ENCODE measurements around the gene EFHC2. TPM values are rescaled to one million over a fixed set of nuclear protein-coding genes. Genes with fewer than 3 reads are reported as not detected.
A peak's percentile ranks its signal among the peaks of the same experiment; 100 is the strongest.

Gene EFHC2
- total and polyA plus RNA-seq, 2 of the 8 experiments (the other 6 are each of a cell fraction or from before 2014, with no cell fraction given): 1.8 to 3.4 TPM

DNA sequence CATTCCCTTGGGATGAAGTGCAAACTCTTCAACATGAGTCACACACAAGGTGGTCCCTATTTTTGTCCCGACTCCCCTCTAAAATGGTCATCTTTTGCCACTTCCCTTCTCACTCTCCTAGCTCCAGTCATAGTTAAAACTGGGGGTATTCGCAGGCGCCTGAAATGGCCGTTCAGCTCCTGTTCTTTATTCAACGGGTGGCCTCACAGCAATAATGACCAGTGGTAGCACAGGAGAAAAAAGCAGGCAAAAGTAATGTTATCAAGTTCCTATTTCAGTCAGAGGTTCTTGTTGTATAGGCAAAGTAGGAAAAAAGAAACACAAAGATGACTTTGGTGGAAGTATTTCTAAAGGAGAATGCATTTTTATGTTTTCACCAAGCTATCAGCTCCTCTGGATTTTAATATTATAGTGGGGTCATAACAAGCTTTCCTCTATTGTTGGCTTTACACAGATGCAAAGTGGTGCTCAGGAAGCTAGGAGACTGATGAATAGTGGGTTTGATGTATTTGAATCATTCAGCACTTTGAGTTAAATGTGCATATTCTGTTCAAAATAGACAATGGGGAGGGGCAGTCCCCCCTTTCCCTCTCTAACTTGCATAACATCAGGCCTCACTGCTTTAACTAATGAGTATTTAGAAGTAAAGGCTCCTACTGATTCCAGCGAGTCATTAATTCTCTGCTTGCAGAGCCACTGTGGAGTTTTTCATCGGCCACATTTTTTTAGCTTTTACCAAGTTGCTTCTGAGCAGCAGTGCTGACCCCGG is 199.1 kb downstream of the EFHC2 start:
- Histone ChIP-seq H3K23me2 (ENCODE audit: low read depth, low read length) (no peaks in the 10 kb centered on the region), H3K56ac (replicated peaks; ENCODE audit: insufficient read length, low read depth, low read length) (no peak overlapping the region), H3K4me3 (ENCODE audit: extremely low read depth in 1 of 4, insufficient read depth in 2 of 4, low read depth in 3 of 4, low read length in 4 of 4) (0 out of 8 replicates have a peak overlapping the region, but pooled peaks of 1 of the 4 experiments have one; percentile 21), H3K27ac (ENCODE audit: low read depth, low read length) (no peak overlapping the region), H2BK5ac (ENCODE audit: low read depth, low read length) (no peak overlapping the region), H3K4me1 (replicated peaks in 1 of 4; ENCODE audit: control insufficient read depth in 3 of 4, insufficient read depth in 4 of 4, low read length in 3 of 4) (peaks cover 0 to 5% (median 4%) of the 10 kb centered on the region in 4 experiments; a peak in 4 of 7 replicates), H3K36me3 (ENCODE audit: control insufficient read depth in 2 of 4, insufficient read depth in 4 of 4, low read length in 3 of 4) (no peaks in the 10 kb centered on the region), H3K27me3 (replicated peaks in 1 of 4; ENCODE audit: control insufficient read depth in 3 of 4, extremely low read depth in 1 of 4, insufficient read depth in 3 of 4, low read length in 3 of 4) (no peaks in the 10 kb centered on the region), H2BK20ac (ENCODE audit: low read length) (no peak overlapping the region), H2BK12ac (ENCODE audit: low read depth, low read length) (no peak overlapping the region), H3K9me3 (ENCODE audit: insufficient read depth in 2 of 2, low read depth in 1 of 2, low read length in 1 of 2) (no peaks in the 10 kb centered on the region), H2BK15ac (ENCODE audit: low read length) (no peak overlapping the region), H2BK120ac (replicated peaks; ENCODE audit: low read depth, low read length) (no peak overlapping the region), H4K20me1 (replicated peaks in 1 of 2; ENCODE audit: control insufficient read depth in 1 of 2, insufficient read depth in 2 of 2, low read length in 2 of 2) (no peaks in the 10 kb centered on the region), H2AFZ (ENCODE audit: low read length) (peak overlapping the region; percentile 81), H4K91ac (replicated peaks; ENCODE audit: insufficient read length, low read length) (no peak overlapping the region), H3K79me1 (ENCODE audit: low read depth, low read length) (no peaks in the 10 kb centered on the region), H3K18ac (ENCODE audit: extremely low read depth, low read length) (no peak overlapping the region), H3K9ac (replicated peaks in 1 of 4; ENCODE audit: extremely low read depth in 1 of 4, low read depth in 3 of 4, low read length in 3 of 4) (no peak overlapping the region), H3K4ac (replicated peaks; ENCODE audit: insufficient read length, low read depth, low read length) (no peak overlapping the region), H4K5ac (ENCODE audit: insufficient read length, low read depth, low read length) (no peak overlapping the region), H3K14ac (ENCODE audit: insufficient read length) (no peak overlapping the region), H4K8ac (ENCODE audit: extremely low read depth, insufficient read depth, low read length) (no peak overlapping the region), H3K23ac (ENCODE audit: insufficient read length) (no peak overlapping the region), H3K4me2 (ENCODE audit: insufficient read depth in 1 of 2, low read depth in 2 of 2, low read length in 2 of 2) (no peak overlapping the region; a peak in 1 of 4 replicates), H3K79me2 (ENCODE audit: control insufficient read depth in 1 of 2, insufficient read depth in 2 of 2, low read length in 2 of 2) (no peaks in the 10 kb centered on the region), H2AK5ac (ENCODE audit: low read depth, low read length) (no peak overlapping the region)
- 32% methylated on average over 8 of the region's 8 CpGs; no CpG with 5 or more reads in 1 of the 2 experiments for WGBS, 2 experiments (ENCODE audit: extremely low coverage in 1 of 2, insufficient coverage in 1 of 2, insufficient read length in 1 of 2, insufficient replicate concordance in 2 of 2, low coverage in 1 of 2, low lambda C conversion rate in 2 of 2, missing lambda C conversion rate in 1 of 2)
- FAIRE-seq: no peak
- CTCF ChIA-PET (ENCODE audit: partially characterized antibody): interaction anchor here (0.6 kb wide), 1 partner anchor 15 kb away, joined by 3 read pairs; no protein-coding TSS in a partner anchor
- POLR2A ChIA-PET (ENCODE audit: partially characterized antibody): no interaction called here
- DNase-seq (ENCODE audit: low read depth in 1 of 2, low spot score in 2 of 2): no peak
- no peak for TF ChIP-seq CHD2 (IDR thresholded peaks at IDR 0.05; ENCODE audit: low read length)
- no peak for TF ChIP-seq SAP30 (IDR thresholded peaks at IDR 0.05; ENCODE audit: insufficient read depth, insufficient replicate concordance, low read length)
- TF ChIP-seq GABPA (IDR thresholded peaks at IDR 0.05; ENCODE audit: borderline replicate concordance, insufficient read depth, low read length): no peak
- TF ChIP-seq FOSL1 (IDR thresholded peaks at IDR 0.05; ENCODE audit: insufficient read depth, low read depth, low read length): no peak
- TF ChIP-seq NANOG (IDR thresholded peaks at IDR 0.05; ENCODE audit: insufficient read depth, low read depth, low read length, poor library complexity, severe bottlenecking): no peak
- TF ChIP-seq CHD1 (IDR thresholded peaks at IDR 0.05; ENCODE audit: low read depth, low read length): no peak
- no peak for TF ChIP-seq TAF7 (optimal IDR thresholded peaks at IDR 0.05; ENCODE audit: borderline replicate concordance, low read depth, low read length)
- no peak for TF ChIP-seq JUN (IDR thresholded peaks at IDR 0.05; ENCODE audit: low read depth, low read length)
- TF ChIP-seq POLR2AphosphoS5 (IDR thresholded peaks at IDR 0.05; ENCODE audit: low read depth, low read length): no peak
- no peak for TF ChIP-seq POU5F1 (IDR thresholded peaks at IDR 0.05; ENCODE audit: low read depth, low read length)
- no peak for TF ChIP-seq SRF (IDR thresholded peaks at IDR 0.05; ENCODE audit: low read depth, low read length)
